Hepatocyte (in vitro differentiated cells): ENCODE results near the gene NAV3.

ENCODE experiments used
- EZH2 ChIP-seq: fragments of 200-600 bp; sonication (generic); IDR thresholded peaks from 2 replicates; pipeline ENCODE4 v1.6.1; 2016; ENCODE audit warnings: antibody characterized with exemption, mild to moderate bottlenecking, borderline replicate concordance
- EZH2phosphoT487 ChIP-seq: fragments of 200-600 bp; sonication (generic); IDR thresholded peaks from one replicate; pipeline ENCODE4 v1.6.1; 2018; ENCODE audit warnings: antibody characterized with exemption, mild to moderate bottlenecking, low read depth, moderate library complexity; ENCODE audit not compliant: unreplicated experiment, severe bottlenecking
- TF ChIP-seq, protein P1 (sequence below): fragments of 200-600 bp; sonication (generic); IDR thresholded peaks from 2 replicates; pipeline ENCODE4 v1.5.1; 2016; ENCODE audit warnings: antibody characterized with exemption, mild to moderate bottlenecking; ENCODE audit not compliant: poor library complexity

DNA sequence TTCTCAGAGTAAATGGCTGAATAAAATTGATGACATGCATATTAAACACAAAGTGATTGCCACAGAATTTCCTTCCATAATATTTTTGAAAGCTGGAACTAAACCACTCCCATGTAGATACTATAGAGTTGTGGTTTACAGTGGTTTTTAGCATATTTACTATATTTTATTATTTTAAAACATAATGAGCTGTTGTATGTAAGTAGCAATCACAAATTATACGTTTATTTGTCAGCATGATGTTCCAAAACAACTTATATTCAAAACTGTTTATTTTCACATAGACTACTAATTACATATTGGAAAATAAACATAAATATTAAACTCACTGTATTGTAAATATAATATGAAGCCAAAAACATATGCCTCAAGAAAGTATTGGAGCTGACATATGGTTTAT lies 77.2 kb downstream of the NAV3 start:
- TF ChIP-seq, protein P1, sequence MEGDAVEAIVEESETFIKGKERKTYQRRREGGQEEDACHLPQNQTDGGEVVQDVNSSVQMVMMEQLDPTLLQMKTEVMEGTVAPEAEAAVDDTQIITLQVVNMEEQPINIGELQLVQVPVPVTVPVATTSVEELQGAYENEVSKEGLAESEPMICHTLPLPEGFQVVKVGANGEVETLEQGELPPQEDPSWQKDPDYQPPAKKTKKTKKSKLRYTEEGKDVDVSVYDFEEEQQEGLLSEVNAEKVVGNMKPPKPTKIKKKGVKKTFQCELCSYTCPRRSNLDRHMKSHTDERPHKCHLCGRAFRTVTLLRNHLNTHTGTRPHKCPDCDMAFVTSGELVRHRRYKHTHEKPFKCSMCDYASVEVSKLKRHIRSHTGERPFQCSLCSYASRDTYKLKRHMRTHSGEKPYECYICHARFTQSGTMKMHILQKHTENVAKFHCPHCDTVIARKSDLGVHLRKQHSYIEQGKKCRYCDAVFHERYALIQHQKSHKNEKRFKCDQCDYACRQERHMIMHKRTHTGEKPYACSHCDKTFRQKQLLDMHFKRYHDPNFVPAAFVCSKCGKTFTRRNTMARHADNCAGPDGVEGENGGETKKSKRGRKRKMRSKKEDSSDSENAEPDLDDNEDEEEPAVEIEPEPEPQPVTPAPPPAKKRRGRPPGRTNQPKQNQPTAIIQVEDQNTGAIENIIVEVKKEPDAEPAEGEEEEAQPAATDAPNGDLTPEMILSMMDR, result no peak
- no peak for TF ChIP-seq EZH2
- no peak for TF ChIP-seq EZH2phosphoT487
